Activated B cell treated with CpG ODN at 0.5 μM for 24 hours (primary cell): ENCODE results near the gene ZNF24. TPM values are rescaled to one million over a fixed set of nuclear protein-coding genes. Genes with fewer than 3 reads are reported as not detected.

Experiments used
- ATAC-seq: fragments of 200-7000 bp; cut with Tn5 transposase; one replicate; pipeline ENCODE4 v1.10.0; 2021; ENCODE audit warnings: low read depth, mild to moderate bottlenecking, moderate library complexity
- CTCF ChIA-PET: fragments of 350-600 bp; sonication (Branson Sonifier 250); formaldehyde crosslinking; loops from one replicate; lab custom pipeline; 2021; ENCODE audit warnings: antibody characterized with exemption; lab: Charles Lee
- POLR2A ChIA-PET: fragments of 350-600 bp; sonication (Branson Sonifier 250); formaldehyde crosslinking; loops from one replicate; lab custom pipeline; 2021; ENCODE audit warnings: antibody characterized with exemption; lab: Charles Lee
- DNase-seq: peaks from one replicate; pipeline ENCODE4 v3.0.0; 2022
- H3K27ac Mint-ChIP-seq: one replicate; pipeline ENCODE4 v1.8.0; 2020; ENCODE audit warnings: mixed read lengths
- H3K27me3 Mint-ChIP-seq: one replicate; pipeline ENCODE4 v1.8.0; 2021; ENCODE audit warnings: mixed read lengths
- H3K36me3 Mint-ChIP-seq: one replicate; pipeline ENCODE4 v1.8.0; 2021; ENCODE audit warnings: low read depth, mixed read lengths
- H3K4me1 Mint-ChIP-seq: one replicate; pipeline ENCODE4 v1.8.0; 2021; ENCODE audit warnings: mixed read lengths
- H3K4me3 Mint-ChIP-seq: one replicate; pipeline ENCODE4 v1.8.0; 2020; ENCODE audit warnings: mild to moderate bottlenecking, mixed read lengths
- H3K9me3 Mint-ChIP-seq: one replicate; pipeline ENCODE4 v1.8.0; 2020; ENCODE audit warnings: mixed read lengths
- intact Hi-C: fragments of 100-400 bp; cut with micrococcal nuclease; formaldehyde crosslinking; loops from one replicate; pipeline ENCODE4 v1.15.1; 2024
- total RNA-seq: library from RNA; stranded (reverse); gene quantifications from 2 replicates; pipeline ENCODE4 v1.2.3, GENCODE V29; 2022
- TF ChIP-seq, protein P1 (sequence below): fragments of 200-600 bp; IDR thresholded peaks from one replicate; pipeline ENCODE4 v1.8.0; 2022; ENCODE audit warnings: antibody characterized with exemption, mild to moderate bottlenecking

ZNF24 gene
- total RNA-seq: 72.5 and 75.8 TPM in 2 replicates

DNA sequence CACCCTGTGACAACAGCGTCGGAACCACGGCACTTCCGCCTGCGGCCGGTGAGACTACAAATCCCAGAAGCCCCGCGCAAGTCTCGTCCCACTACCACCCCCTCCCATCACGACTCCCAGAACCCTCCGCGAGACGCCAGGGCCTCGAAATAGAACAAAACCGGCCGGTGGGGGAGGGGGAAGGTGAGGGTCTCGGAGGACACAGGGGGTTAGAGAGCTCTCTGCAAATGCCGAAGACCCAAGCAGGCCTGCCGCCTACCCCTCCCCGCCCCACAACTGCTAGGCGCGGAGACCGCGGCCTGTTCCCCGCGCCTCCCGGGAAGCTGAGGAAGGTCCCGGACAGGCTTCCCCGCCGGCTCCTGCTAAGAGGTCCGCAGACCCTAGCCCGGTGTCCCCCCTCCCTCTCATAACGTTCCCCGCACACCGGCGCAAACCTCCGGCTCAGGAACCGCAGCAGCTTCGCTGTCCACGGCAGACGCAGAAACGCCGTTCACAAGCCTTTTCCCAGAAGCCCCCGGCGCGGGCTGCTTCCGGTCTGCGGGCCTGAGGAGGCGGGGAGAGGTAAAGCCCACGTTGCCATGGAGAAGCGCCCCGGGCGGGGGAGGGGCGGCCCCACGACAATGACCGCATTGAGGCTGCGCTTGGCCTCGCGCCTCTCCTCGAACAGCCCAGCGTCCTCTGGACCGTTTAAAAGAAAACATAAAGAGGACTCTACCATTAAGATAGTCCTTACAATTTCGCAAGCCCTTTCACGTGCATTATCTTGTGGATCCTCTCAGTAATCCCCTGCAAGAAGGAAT is at the start of gene ZNF24:
TSS of gene ZNF24 (minus strand) at position 485 of the 800 bp plus-strand sequence. CDS start 3,770 bp downstream, outside the sequence.
- DNase-seq: peak; percentile 92
- H3K4me1 Mint-ChIP-seq: peaks cover 59% of the 10 kb centered on the region
- CTCF ChIA-PET: interaction anchor here (1.0 to 3.2 kb wide), 3 partner anchors 10 to 113 kb away, joined by 4 to 24 read pairs (median 5); no protein-coding TSS in a partner anchor
- H3K27ac Mint-ChIP-seq: peak within 1 kb of the TSS; percentile 96
- intact Hi-C loops: loop anchor here (1.0 to 2.0 kb wide), 13 partner anchors 11 to 1485 kb away; partner anchors contain the start of genes ELP2, KIAA1328, MAPRE2 and RMP24
- peaks cover 33% of the 10 kb centered on the region for H3K36me3 Mint-ChIP-seq
- peak; percentile 83 for ATAC-seq
- H3K27me3 Mint-ChIP-seq: no peaks in the 10 kb centered on the region
- peak within 1 kb of the TSS; percentile 98 for H3K4me3 Mint-ChIP-seq
- POLR2A ChIA-PET: interaction anchor here (0.8 to 3.8 kb wide), 14 partner anchors 11 to 786 kb away, joined by 3 to 47 read pairs (median 8); partner anchors contain the start of genes ELP2, INO80C, MAPRE2 and RMP24
- H3K9me3 Mint-ChIP-seq: no peaks in the 10 kb centered on the region
- TF ChIP-seq, protein P1, sequence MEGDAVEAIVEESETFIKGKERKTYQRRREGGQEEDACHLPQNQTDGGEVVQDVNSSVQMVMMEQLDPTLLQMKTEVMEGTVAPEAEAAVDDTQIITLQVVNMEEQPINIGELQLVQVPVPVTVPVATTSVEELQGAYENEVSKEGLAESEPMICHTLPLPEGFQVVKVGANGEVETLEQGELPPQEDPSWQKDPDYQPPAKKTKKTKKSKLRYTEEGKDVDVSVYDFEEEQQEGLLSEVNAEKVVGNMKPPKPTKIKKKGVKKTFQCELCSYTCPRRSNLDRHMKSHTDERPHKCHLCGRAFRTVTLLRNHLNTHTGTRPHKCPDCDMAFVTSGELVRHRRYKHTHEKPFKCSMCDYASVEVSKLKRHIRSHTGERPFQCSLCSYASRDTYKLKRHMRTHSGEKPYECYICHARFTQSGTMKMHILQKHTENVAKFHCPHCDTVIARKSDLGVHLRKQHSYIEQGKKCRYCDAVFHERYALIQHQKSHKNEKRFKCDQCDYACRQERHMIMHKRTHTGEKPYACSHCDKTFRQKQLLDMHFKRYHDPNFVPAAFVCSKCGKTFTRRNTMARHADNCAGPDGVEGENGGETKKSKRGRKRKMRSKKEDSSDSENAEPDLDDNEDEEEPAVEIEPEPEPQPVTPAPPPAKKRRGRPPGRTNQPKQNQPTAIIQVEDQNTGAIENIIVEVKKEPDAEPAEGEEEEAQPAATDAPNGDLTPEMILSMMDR: no peak

DNA sequence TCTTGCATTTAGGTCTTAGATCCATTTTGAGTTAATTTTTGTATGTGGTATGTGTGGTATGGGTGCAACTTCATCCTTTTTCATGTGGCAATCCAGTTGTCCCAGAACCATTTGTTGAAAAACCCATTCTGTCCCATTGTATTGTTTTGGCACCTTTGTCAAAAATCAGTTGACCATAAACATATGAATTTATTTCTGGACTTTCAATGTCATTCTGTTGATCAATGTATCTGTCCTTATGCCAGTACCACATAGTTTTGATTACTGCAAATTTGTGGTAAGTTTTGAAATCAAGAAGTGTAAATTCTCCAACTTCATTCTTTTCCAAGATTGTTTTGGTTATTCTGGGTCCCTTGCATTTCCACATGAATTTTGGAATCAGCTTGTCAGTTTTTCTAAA is 49.5 kb upstream of the ZNF24 start:
- CTCF ChIA-PET: no interaction called here
- ATAC-seq (no peak), DNase-seq (no peak)
- POLR2A ChIA-PET: no interaction called here
- no peaks in the 10 kb centered on the region for H3K4me1 Mint-ChIP-seq
- H3K4me3 Mint-ChIP-seq: no peak overlapping the region
- intact Hi-C loops: no loop called here
- H3K36me3 Mint-ChIP-seq: no peaks in the 10 kb centered on the region
- H3K27ac Mint-ChIP-seq: no peak overlapping the region
- H3K27me3 Mint-ChIP-seq: peaks cover 9% of the 10 kb centered on the region
- TF ChIP-seq, protein P1: no peak
- peaks cover 2% of the 10 kb centered on the region for H3K9me3 Mint-ChIP-seq

DNA sequence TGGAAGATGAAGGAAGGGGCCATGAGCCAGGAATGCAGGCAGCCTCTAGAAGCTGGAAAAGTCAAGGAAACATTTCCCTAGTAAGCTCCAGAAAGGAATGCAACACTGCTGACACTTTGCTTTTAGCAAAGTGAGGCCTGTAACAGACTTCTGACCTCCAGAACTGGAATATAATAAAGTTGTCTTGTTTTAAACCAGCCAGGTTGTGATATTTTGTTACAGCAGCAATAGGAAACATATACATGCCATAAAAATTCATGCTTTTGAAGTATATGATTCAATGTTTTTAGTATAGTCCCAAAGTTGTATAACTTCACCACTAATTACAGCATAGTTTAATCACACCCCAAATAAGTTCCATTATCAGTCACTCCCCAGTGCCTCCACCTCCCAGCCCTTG is 48.2 kb upstream of the ZNF24 start:
- Mint-ChIP-seq H3K27me3 (peaks cover 12% of the 10 kb centered on the region), H3K9me3 (peaks cover 2% of the 10 kb centered on the region), H3K4me3 (no peak overlapping the region), H3K4me1 (no peaks in the 10 kb centered on the region), H3K36me3 (no peaks in the 10 kb centered on the region), H3K27ac (no peak overlapping the region)
- TF ChIP-seq, protein P1: no peak
- ATAC-seq (no peak), DNase-seq (no peak)
- ChIA-PET CTCF (no interaction called here), POLR2A (no interaction called here)
- intact Hi-C loops: no loop called here

DNA sequence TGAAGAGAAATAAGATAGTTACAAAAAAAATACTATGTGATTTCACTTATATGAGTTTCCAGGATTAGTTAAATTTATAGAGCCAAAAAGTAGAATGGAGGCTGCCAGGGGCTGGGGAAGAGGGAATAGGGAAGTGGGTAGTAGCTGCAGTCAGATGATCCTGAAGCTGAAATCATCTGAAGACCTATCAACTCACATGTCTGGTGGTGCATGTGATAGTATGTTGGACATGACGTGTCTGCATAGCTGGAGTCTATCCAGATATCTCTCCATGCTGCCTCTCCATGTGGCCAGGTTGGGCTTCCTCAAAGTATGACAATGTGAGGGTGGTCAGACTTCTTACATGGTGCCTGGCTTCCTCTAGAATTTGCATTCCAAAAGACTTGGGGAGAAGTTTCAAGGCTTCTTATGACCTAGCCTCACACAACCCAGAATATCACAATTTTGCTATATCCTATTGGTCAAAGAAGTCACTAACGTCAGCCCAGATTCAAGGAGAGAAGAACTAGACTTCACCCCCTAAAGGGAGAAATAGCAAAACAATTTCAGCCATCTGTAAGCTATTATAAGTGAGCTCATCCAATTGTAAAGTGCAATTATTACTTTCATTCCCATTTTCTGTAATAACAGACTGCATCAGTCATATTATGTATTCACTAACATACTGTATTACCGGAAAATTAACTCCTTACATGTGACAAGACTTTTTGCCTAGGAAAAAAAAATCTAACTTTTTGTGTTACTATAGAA is 46.9 kb upstream of the ZNF24 start:
- TF ChIP-seq, protein P1: no peak
- Mint-ChIP-seq H3K27me3 (peaks cover 18% of the 10 kb centered on the region), H3K27ac (no peak overlapping the region), H3K4me1 (peaks cover 6% of the 10 kb centered on the region), H3K36me3 (no peaks in the 10 kb centered on the region), H3K9me3 (peaks cover 2% of the 10 kb centered on the region), H3K4me3 (no peak overlapping the region)
- intact Hi-C loops: no loop called here
- ChIA-PET CTCF (no interaction called here), POLR2A (no interaction called here)
- DNase-seq (no peak), ATAC-seq (no peak)
